HUDEP-2 (cell line): ENCODE measurements around the gene PIK3CA.
"Not testable (repeated sequence)": the region's sequence is repeated elsewhere in the genome, so short reads cannot be mapped to it uniquely, and the experiment has no call there.

ENCODE experiments used
- DNase-seq, 76 experiments: peaks; one replicate each; lab custom pipeline; 2025; ENCODE audit not compliant: unreplicated experiment in 76 of 76; lab: John Stamatoyannopoulos, UW

Gene PIK3CA

GRCh38 chr3:179194931-179195330 is 46.8 kb downstream of the PIK3CA start:
- no peak for DNase-seq

- DNase-seq: no peak
Measured at GRCh38 chr3:179196098-179196497, 47.9 kb downstream of the PIK3CA start.

GRCh38 chr3:179196700-179197099 is 48.5 kb downstream of the PIK3CA start:
- DNase-seq: no peak

- no peak for DNase-seq
Measured at GRCh38 chr3:179200790-179201189, 52.6 kb downstream of the PIK3CA start.

GRCh38 chr3:179215550-179215949 is 67.4 kb downstream of the PIK3CA start:
- not testable (repeated sequence) for DNase-seq

GRCh38 chr3:179218213-179218612 is 70.1 kb downstream of the PIK3CA start:
- DNase-seq: not testable (repeated sequence)

GRCh38 chr3:179223548-179223947 is 75.4 kb downstream of the PIK3CA start:
- no peak for DNase-seq

GRCh38 chr3:179224584-179224983 is 76.4 kb downstream of the PIK3CA start:
- no peak for DNase-seq

- DNase-seq: no peak
Measured at GRCh38 chr3:179227349-179227748, 79.2 kb downstream of the PIK3CA start.

GRCh38 chr3:179229177-179229576 is 81.0 kb downstream of the PIK3CA start:
- no peak for DNase-seq

GRCh38 chr3:179233043-179233442 is 84.9 kb downstream of the PIK3CA start:
- no peak for DNase-seq

GRCh38 chr3:179234199-179234598 is 86.0 kb downstream of the PIK3CA start:
- no peak for DNase-seq

- DNase-seq: peak in 33 of 76 experiments; percentile 1 to 77 (median 48)
Measured at GRCh38 chr3:179236669-179237301, 88.6 kb downstream of the PIK3CA start.

- DNase-seq: not testable (repeated sequence)
Measured at GRCh38 chr3:179240299-179240698, 92.1 kb downstream of the PIK3CA start.

- DNase-seq: not testable (repeated sequence)
Measured at GRCh38 chr3:179242859-179243258, 94.7 kb downstream of the PIK3CA start.

- no peak for DNase-seq
Measured at GRCh38 chr3:179244878-179245277, 96.7 kb downstream of the PIK3CA start.

- DNase-seq: no peak
Measured at GRCh38 chr3:179247289-179248015, 99.3 kb downstream of the PIK3CA start.

- no peak for DNase-seq
Measured at GRCh38 chr3:179250803-179251476, 102.8 kb downstream of the PIK3CA start, which contains the start of gene KCNMB3. Gene KCNMB3, minus strand, starts transcription at chr3:179251114. Its CDS starts 124 bp downstream, at chr3:179250990.

- no peak for DNase-seq
Measured at GRCh38 chr3:179256813-179257212, 108.7 kb downstream of the PIK3CA start.

- DNase-seq: not testable (repeated sequence)
Measured at GRCh38 chr3:179257742-179258141, 109.6 kb downstream of the PIK3CA start.

GRCh38 chr3:179258820-179259219 is 110.7 kb downstream of the PIK3CA start:
- no peak for DNase-seq
